ENCODE data around the gene PPP1R26.

- TF ChIP-seq CTCF (conservative IDR thresholded peaks at IDR 0.05) (no peak), EZH2 (IDR thresholded peaks at IDR 0.05; ENCODE audit: low read depth) (no peak)
Observed at GRCh38 chr9:135533113-135533512, 53.5 kb downstream of the PPP1R26 start.

Measured in PC-9 (cell line).